NB4 (cell line): Measurements from ENCODE around the gene AUTS2.

ENCODE experiments used
- MAX ChIP-seq: IDR thresholded peaks from 2 replicates; pipeline ENCODE4 v1.6.1; 2011; ENCODE audit warnings: low read depth, low read length
- MYC ChIP-seq: IDR thresholded peaks from 2 replicates; pipeline ENCODE4 v1.6.1; 2011; ENCODE audit warnings: low read depth, low read length
- POLR2A ChIP-seq: IDR thresholded peaks from 2 replicates; pipeline ENCODE4 v1.6.1; 2011; ENCODE audit warnings: mild to moderate bottlenecking; ENCODE audit not compliant: insufficient read length; ENCODE audit errors: extremely low read depth
- TF ChIP-seq, protein P1 (sequence below): IDR thresholded peaks from one replicate; pipeline ENCODE4 v1.5.1; 2012; ENCODE audit warnings: low read depth, low read length

DNA sequence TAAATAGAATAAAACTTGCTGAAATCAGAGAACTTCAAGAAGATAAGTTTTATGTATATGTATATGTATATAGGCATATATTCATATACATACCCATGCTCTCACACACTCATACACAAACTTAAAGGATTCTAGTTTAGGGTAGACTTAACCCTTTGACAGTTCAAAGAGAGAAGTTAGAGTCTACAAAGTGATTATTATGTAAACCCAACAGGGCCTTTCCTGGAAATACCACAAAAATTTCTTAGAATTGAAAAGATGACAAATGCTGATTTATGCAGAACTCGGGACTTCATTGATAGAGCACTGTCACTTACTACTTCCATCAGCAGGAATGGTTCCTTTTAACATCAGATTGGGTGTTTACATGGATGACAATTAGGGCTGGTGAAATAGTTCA lies 763.5 kb downstream of the AUTS2 start:
- TF ChIP-seq MAX: no peak
- TF ChIP-seq, protein P1, sequence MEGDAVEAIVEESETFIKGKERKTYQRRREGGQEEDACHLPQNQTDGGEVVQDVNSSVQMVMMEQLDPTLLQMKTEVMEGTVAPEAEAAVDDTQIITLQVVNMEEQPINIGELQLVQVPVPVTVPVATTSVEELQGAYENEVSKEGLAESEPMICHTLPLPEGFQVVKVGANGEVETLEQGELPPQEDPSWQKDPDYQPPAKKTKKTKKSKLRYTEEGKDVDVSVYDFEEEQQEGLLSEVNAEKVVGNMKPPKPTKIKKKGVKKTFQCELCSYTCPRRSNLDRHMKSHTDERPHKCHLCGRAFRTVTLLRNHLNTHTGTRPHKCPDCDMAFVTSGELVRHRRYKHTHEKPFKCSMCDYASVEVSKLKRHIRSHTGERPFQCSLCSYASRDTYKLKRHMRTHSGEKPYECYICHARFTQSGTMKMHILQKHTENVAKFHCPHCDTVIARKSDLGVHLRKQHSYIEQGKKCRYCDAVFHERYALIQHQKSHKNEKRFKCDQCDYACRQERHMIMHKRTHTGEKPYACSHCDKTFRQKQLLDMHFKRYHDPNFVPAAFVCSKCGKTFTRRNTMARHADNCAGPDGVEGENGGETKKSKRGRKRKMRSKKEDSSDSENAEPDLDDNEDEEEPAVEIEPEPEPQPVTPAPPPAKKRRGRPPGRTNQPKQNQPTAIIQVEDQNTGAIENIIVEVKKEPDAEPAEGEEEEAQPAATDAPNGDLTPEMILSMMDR: no peak
- TF ChIP-seq POLR2A: no peak
- TF ChIP-seq MYC: no peak
